A549 treated with AZD9567 at 1 μM for 4 hours (cell line): ENCODE measurements around the gene CNPY3. TPM values are rescaled to one million over a fixed set of nuclear protein-coding genes. Genes with fewer than 3 reads are reported as not detected.

Experiments used
- total RNA-seq: library from RNA; stranded (reverse); fragments of 200-300 nt; extraction: Qiagen RNA extraction; gene quantifications from 5 replicates; pipeline ENCODE4 v1.2.3, GENCODE V29; 2022; ENCODE audit not compliant: insufficient read depth

Gene CNPY3
- 30.9 to 44.1 TPM (median 40.6 TPM) in 5 replicates for total RNA-seq

DNA sequence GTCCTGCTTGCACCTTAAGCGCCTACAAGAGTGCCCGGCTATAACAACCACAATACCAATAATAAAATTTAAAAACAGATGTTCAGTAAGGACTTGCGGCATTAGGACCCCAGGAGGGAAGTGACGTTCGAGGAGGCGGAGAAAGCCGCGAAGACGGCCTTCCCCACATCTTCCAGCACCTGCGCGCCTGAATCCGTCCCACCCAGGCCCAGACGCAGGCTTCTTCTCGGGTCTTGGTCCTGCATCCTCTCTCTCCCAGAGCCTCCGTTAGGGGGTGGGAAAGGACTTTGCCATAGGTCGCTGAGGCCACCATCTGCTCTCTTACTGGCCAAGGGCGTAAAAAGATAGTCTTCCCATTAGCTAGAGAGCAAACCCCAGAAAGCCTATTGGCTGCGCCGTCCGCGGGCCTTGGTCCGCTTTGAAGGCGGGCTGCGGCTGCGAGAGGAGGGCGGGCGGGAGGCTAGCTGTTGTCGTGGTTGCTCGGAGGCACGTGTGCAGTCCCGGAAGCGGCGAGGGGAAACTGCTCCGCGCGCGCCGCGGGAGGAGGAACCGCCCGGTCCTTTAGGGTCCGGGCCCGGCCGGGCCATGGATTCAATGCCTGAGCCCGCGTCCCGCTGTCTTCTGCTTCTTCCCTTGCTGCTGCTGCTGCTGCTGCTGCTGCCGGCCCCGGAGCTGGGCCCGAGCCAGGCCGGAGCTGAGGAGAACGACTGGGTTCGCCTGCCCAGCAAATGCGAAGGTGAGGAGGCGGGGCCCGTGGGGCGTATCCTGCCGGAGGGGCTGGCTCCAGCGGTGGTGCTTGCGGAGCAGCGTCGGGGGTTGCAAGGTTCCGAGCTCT is at the start of gene CNPY3:
Gene CNPY3 (plus strand): TSS at position 495 of the 835 bp plus-strand sequence. CDS start 91 bp downstream, at position 586.

DNA sequence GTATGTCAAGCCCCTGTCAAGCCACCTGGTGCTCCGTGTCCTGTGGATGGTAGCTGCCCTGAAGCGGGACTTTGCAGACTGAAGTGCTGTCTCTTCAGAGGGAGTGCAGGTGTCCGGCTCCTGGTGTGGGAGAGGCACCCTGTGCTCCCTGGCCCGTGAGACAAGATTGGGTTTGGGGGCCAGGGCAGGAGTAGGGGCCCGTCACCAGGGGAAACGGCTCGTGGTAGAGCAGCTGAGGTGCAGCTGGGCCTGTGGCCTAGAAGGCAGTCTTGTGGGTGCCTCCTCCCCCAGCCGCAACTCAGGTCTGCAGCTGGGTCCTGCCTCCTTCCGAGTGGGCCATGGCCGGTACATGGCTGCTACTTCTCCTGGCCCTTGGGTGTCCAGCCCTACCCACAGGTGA is 13.5 kb upstream of the CNPY3 start, which contains the start of gene PTCRA:
Gene PTCRA (plus strand): TSS at position 322 of the 400 bp plus-strand sequence. CDS start 17 bp downstream, at position 339.

DNA sequence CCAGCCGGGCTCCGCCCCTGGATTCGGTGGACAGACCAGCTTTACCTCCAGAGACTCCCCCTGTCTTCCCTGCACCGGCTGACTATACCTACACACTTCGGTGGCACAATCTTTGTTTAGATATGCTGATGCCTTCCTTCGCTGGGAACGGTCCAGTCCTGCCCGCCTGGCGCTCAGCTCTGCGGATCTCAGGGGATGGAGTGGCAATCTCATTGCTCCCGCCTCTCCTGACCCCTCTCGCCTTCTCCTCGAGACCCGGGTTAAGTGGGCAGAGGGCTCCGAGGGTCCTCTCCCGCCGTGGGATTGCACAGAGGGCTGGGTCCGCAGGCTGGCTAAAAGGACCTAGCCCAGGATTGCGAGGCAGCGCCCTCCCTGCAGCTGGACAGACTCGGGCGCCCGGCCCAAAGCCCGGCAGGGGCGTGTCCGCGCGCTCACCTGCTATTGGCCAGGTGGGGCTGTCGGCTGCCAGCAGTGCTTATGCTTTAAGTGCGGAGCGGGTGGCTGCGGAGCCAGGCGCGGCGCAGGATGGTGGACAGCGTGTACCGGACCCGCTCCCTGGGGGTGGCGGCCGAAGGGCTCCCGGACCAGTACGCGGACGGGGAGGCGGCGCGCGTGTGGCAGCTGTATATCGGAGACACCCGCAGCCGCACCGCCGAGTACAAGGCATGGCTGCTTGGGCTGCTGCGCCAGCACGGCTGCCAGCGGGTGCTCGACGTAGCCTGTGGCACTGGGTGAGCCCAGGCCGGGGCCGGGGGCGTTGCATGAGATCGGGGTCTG is 31.2 kb downstream of the CNPY3 start, which contains the start of gene GNMT:
Gene GNMT (plus strand): TSS at position 512 of the 777 bp plus-strand sequence. CDS start 14 bp downstream, at position 526.

DNA sequence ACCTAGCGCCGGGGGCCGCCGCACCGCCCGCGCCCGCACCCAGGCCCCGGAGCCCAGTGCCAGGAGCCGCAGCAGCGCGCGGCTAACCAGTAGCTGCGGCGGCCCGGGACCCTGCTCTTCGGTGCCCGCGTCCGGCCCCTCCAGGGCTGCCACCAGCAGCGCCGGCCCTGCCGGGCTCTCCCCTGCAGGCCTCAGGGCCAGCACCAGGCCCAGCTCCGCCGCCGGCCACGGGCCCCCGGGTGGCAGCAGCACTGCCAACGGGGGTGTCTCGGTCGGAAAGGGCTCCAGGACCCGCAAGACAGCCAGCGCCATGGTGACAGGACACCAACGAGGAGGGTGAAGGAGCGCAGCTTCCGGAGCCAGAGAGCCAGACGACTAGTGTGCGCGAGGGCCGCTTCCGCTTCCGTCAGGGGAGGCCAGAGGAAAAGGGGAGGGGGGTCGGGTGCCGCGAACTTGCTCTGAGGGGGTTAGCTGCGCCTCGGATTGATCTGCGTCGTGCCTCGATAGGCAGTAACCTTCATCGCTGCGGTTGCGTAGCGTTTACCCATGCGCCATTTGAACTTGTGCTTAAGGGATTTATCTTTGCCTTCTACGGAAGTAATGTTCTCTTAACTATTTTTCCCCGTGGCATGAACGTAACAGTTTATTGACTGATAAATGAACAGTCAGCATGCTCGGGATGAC is 49.7 kb downstream of the CNPY3 start, which contains the start of gene PEX6:
Gene PEX6 (minus strand): TSS at position 343 of the 684 bp plus-strand sequence. CDS start 31 bp downstream, at position 312.

DNA sequence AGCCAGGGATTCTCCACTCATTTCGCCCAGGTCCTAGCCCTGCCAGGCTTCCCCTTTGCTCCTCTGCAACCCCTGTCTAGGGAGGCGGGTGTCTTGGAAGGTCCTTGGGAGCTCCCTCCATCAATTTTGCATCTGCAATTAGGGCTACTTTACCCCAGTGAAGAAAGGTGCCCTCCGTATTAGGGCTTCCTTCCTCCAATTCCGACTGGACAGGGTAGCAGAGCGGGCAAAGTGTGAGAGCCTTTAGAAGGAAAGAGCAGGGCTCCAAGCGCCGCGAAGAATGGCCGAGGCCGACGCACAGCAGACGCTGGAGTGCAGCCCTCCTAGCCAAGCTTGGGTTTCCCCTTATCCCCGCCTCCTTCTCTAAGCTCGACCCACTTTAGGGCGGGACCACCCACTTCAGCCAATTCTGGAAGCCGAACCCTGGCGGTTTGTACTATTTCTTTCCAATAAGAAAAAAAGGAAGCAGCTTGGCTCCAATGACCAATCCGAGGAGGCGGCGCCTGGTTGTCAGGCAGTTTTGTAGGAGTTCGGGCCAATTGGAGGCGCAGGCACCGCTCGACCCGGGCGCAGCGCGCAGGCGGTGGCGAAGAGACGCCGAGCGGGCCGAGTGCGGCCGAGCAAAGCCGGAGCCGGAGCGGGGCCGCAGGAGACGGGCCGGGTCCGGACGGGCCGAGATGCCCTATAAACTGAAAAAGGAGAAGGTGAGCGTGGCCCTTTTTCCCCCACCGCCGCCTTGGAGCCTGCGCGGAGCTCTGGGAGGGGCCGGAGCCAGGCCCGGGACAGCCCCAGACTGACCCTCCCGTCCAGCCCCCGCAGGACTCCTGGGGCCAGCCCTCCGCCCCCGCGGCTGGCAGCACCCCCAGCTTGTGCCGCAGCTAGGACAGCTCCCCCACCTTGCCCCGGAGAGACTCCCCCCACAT is 55.0 kb downstream of the CNPY3 start, which contains the start of gene PPP2R5D:
Gene PPP2R5D (plus strand): TSS at position 570 of the 923 bp plus-strand sequence. CDS start 108 bp downstream, at position 678.

Other genes with a start within 250 kb of the CNPY3 start
- not detected in 5 replicates for gene PRPH2, start 206.9 kb upstream of the CNPY3 start, total RNA-seq
- 16.5 to 18.4 TPM (median 17.0 TPM) in 5 replicates for gene TBCC, start 183.4 kb upstream of the CNPY3 start, total RNA-seq
- gene BICRAL, start 147.4 kb upstream of the CNPY3 start, total RNA-seq: 2.1 to 3.4 TPM (median 2.6 TPM) in 5 replicates
- 63.2 to 88.2 TPM (median 65.6 TPM) in 5 replicates for gene RPL7L1, start 49.9 kb upstream of the CNPY3 start, total RNA-seq
- not detected in 5 replicates for gene PTCRA, start 13.4 kb upstream of the CNPY3 start, total RNA-seq
- gene GNMT, start 31.3 kb downstream of the CNPY3 start, total RNA-seq: 0.13 to 0.22 TPM (median 0.16 TPM) in 4 of 5 replicates, not detected in the other
- 6.8 to 9.0 TPM (median 8.8 TPM) in 5 replicates for gene PEX6, start 49.7 kb downstream of the CNPY3 start, total RNA-seq
- gene PPP2R5D, start 55.1 kb downstream of the CNPY3 start, total RNA-seq: 24.4 to 30.2 TPM (median 25.9 TPM) in 5 replicates
- 84.2 to 98.3 TPM (median 93.7 TPM) in 5 replicates for gene MEA1, start 84.5 kb downstream of the CNPY3 start, total RNA-seq
- 26.1 to 33.2 TPM (median 28.5 TPM) in 5 replicates for gene KLHDC3, start 84.8 kb downstream of the CNPY3 start, total RNA-seq
- 67.4 to 78.5 TPM (median 71.4 TPM) in 5 replicates for gene RRP36, start 92.1 kb downstream of the CNPY3 start, total RNA-seq
- gene CUL7, start 124.4 kb downstream of the CNPY3 start, total RNA-seq: 5.6 to 8.5 TPM (median 7.8 TPM) in 5 replicates
- 60.2 to 69.4 TPM (median 62.1 TPM) in 5 replicates for gene MRPL2, start 130.0 kb downstream of the CNPY3 start, total RNA-seq
- gene KLC4, start 130.2 kb downstream of the CNPY3 start, total RNA-seq: 4.8 to 7.7 TPM (median 6.4 TPM) in 5 replicates
- gene PTK7, start 146.8 kb downstream of the CNPY3 start, total RNA-seq: 4.4 to 12.7 TPM (median 5.0 TPM) in 5 replicates
- gene SRF, start 241.8 kb downstream of the CNPY3 start, total RNA-seq: 13.9 to 16.8 TPM (median 16.4 TPM) in 5 replicates